Measurements from ENCODE around the gene TRIM44. TPM values are rescaled to one million over a fixed set of nuclear protein-coding genes. Genes with fewer than 3 reads are reported as not detected.
A peak's percentile ranks its signal among the peaks of the same experiment; 100 is the strongest.
"Not testable (repeated sequence)": the region's sequence is repeated elsewhere in the genome, so short reads cannot be mapped to it uniquely, and the experiment has no call there.

TRIM44 gene
- total RNA-seq, 1 donor from 2014 or later: 40.9 TPM

GRCh38 chr11:35668350-35668749 lies 5.8 kb downstream of the TRIM44 start:
- DNase-seq (ENCODE audit: extremely low read depth, low read depth, low spot score): not testable (repeated sequence)

GRCh38 chr11:35671396-35672127 lies 9.0 kb downstream of the TRIM44 start:
- DNase-seq (ENCODE audit: extremely low read depth, low read depth, low spot score): no peak

GRCh38 chr11:35672608-35673007 lies 10.0 kb downstream of the TRIM44 start:
- DNase-seq (ENCODE audit: extremely low read depth, low read depth, low spot score): no peak

- DNase-seq (ENCODE audit: extremely low read depth, low read depth, low spot score): no peak
Measured at GRCh38 chr11:35675901-35676610, 13.5 kb downstream of the TRIM44 start.

- DNase-seq (ENCODE audit: extremely low read depth, low read depth, low spot score): no peak
Measured at GRCh38 chr11:35676611-35676965, 14.0 kb downstream of the TRIM44 start.

GRCh38 chr11:35677904-35678303 lies 15.3 kb downstream of the TRIM44 start:
- no peak for DNase-seq (ENCODE audit: extremely low read depth, low read depth, low spot score)

- DNase-seq (ENCODE audit: extremely low read depth, low read depth, low spot score): no peak
Measured at GRCh38 chr11:35678471-35678870, 15.9 kb downstream of the TRIM44 start.

GRCh38 chr11:35678975-35679374 lies 16.4 kb downstream of the TRIM44 start:
- DNase-seq (ENCODE audit: extremely low read depth, low read depth, low spot score): no peak

- DNase-seq (ENCODE audit: extremely low read depth, low read depth, low spot score): no peak
Measured at GRCh38 chr11:35680506-35680905, 17.9 kb downstream of the TRIM44 start.

- no peak for DNase-seq (ENCODE audit: extremely low read depth, low read depth, low spot score)
Measured at GRCh38 chr11:35681163-35681767, 18.7 kb downstream of the TRIM44 start.

GRCh38 chr11:35682230-35683173 lies 19.9 kb downstream of the TRIM44 start:
- DNase-seq (ENCODE audit: extremely low read depth, low read depth, low spot score): no peak

GRCh38 chr11:35683728-35684339 lies 21.3 kb downstream of the TRIM44 start:
- no peak for DNase-seq (ENCODE audit: extremely low read depth, low read depth, low spot score)

- DNase-seq (ENCODE audit: extremely low read depth, low read depth, low spot score): peak; percentile 22
Measured at GRCh38 chr11:35688023-35688422, 25.4 kb downstream of the TRIM44 start.

- DNase-seq (ENCODE audit: extremely low read depth, low read depth, low spot score): no peak
Measured at GRCh38 chr11:35689081-35689996, 26.8 kb downstream of the TRIM44 start.

GRCh38 chr11:35702126-35702525 lies 39.6 kb downstream of the TRIM44 start:
- DNase-seq (ENCODE audit: extremely low read depth, low read depth, low spot score): no peak

- no peak for DNase-seq (ENCODE audit: extremely low read depth, low read depth, low spot score)
Measured at GRCh38 chr11:35709376-35709775, 46.8 kb downstream of the TRIM44 start.

- no peak for DNase-seq (ENCODE audit: extremely low read depth, low read depth, low spot score)
Measured at GRCh38 chr11:35711173-35711910, 48.8 kb downstream of the TRIM44 start.

GRCh38 chr11:35711924-35712323 lies 49.3 kb downstream of the TRIM44 start:
- DNase-seq (ENCODE audit: extremely low read depth, low read depth, low spot score): no peak

GRCh38 chr11:35712533-35712932 lies 50.0 kb downstream of the TRIM44 start:
- DNase-seq (ENCODE audit: extremely low read depth, low read depth, low spot score): no peak
